RWPE1 (cell line): ENCODE measurements around the gene MECP2.

Experiments
- CTCF ChIA-PET: fragments of 350-600 bp; sonication (Branson Sonifier 250); formaldehyde crosslinking; extraction: SDS; loops from one replicate; lab custom pipeline; 2021; lab: Yijun Ruan, JAX
- POLR2A ChIA-PET: fragments of 400-600 bp; formaldehyde crosslinking; extraction: SDS; loops from one replicate; lab custom pipeline; 2020; ENCODE audit warnings: antibody characterized with exemption; ENCODE audit not compliant: low non-redundant PET; lab: Yijun Ruan, JAX
- DNase-seq: peaks from one replicate; pipeline ENCODE4 v3.0.0; 2012; ENCODE audit warnings: low spot score
- H3K27ac ChIP-seq: fragments of 450-650 bp; 2 replicates; pipeline ENCODE4 v1.5.1; 2017
- TF ChIP-seq, protein P1 (sequence below): fragments of 450-650 bp; conservative IDR thresholded peaks from 2 replicates; pipeline ENCODE4 v1.5.1; 2017; ENCODE audit warnings: low read depth, mild to moderate bottlenecking

The MECP2 gene

DNA sequence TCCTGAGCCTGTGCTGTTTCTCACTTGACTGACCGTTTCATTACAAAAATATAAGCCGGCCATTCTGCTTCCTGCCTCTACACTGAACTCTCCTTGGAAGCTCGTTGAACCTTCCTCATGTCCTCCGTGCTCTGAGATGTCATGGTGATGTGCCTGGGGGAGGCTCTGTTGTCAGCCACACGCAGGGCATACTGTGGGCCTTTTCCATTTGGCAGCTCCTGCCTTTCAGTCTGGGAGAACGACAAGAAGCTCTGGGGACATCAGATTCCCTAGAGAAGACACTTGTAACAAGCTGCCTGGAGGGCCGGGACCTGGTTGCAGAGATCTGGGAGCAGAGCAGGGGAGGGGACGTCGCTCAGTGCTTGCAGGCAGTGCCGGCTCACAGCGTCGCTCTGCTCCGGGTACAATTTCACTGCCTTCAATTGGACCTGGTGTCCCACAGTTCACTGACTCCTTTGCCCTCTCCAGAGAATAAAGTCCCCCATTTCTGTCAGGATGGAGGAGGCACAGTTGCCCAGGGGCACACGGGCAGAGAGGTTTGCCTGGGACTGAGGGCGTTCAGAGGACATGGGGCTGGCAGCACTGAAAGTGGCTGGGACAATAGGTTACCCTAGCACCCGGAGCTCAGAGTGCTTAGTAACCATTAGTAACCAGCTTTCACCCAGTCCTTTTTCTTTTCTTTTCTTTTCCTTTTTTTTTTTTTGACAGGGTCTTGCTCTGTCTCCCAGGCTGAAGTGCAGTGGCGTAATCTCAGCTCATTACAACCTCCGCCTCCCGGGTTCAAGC is 19.1 kb upstream of the MECP2 start:
- POLR2A ChIA-PET = no interaction called here
- DNase-seq = no peak
- H3K27ac ChIP-seq = no peak overlapping the region
- TF ChIP-seq, protein P1, sequence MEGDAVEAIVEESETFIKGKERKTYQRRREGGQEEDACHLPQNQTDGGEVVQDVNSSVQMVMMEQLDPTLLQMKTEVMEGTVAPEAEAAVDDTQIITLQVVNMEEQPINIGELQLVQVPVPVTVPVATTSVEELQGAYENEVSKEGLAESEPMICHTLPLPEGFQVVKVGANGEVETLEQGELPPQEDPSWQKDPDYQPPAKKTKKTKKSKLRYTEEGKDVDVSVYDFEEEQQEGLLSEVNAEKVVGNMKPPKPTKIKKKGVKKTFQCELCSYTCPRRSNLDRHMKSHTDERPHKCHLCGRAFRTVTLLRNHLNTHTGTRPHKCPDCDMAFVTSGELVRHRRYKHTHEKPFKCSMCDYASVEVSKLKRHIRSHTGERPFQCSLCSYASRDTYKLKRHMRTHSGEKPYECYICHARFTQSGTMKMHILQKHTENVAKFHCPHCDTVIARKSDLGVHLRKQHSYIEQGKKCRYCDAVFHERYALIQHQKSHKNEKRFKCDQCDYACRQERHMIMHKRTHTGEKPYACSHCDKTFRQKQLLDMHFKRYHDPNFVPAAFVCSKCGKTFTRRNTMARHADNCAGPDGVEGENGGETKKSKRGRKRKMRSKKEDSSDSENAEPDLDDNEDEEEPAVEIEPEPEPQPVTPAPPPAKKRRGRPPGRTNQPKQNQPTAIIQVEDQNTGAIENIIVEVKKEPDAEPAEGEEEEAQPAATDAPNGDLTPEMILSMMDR = no peak
- CTCF ChIA-PET = interaction anchor here (0.6 kb wide), 1 partner anchor 66 kb away, joined by 6 read pairs; no protein-coding TSS in a partner anchor

DNA sequence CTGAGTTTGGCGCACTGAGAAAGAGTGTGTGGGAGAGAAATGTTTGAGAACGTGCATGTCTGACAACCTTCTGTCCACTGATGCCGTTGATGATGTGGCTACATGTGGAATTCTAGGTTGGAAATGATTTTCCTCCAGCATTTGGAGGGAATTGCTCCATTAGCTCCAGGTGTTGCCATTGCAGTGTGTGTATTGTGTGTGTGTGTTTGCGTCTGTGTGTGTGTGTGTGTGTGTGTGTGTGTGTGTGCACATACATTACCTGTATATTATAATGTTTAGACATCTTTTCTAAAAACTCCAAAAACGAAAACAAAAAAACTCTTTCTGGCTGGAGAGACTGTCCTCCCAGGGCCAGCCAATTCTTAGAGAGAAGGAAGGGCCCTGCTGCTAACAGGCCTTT is 18.2 kb upstream of the MECP2 start:
- TF ChIP-seq, protein P1 = no peak
- DNase-seq = no peak
- ChIA-PET POLR2A (interaction anchor here (0.5 kb wide), 1 partner anchor 18 kb away, joined by 3 read pairs; the partner anchor contains the start of gene MECP2), CTCF (no interaction called here)
- H3K27ac ChIP-seq = no peak overlapping the region

DNA sequence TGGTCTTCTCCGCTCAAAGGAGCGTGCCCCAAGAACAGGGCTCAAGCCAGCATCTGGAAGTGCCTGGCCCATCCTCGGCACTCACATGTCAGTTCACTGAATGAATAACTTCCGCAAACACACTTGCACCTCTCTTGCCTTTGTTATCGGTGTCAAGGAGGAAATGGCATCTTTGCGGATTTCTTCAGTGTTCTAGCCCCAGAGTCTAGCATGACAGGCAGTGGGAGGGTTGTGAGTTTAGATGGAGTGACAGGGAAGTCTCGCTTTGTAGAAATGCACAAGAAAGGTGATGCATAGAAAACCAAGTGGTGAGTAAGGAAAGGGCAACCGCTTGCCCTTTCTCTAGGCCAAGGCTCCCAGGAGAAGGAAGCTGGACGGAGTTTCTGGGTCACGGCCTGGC is 17.6 kb upstream of the MECP2 start:
- no peak overlapping the region for H3K27ac ChIP-seq
- ChIA-PET POLR2A (no interaction called here), CTCF (no interaction called here)
- no peak for DNase-seq
- TF ChIP-seq, protein P1 = no peak

DNA sequence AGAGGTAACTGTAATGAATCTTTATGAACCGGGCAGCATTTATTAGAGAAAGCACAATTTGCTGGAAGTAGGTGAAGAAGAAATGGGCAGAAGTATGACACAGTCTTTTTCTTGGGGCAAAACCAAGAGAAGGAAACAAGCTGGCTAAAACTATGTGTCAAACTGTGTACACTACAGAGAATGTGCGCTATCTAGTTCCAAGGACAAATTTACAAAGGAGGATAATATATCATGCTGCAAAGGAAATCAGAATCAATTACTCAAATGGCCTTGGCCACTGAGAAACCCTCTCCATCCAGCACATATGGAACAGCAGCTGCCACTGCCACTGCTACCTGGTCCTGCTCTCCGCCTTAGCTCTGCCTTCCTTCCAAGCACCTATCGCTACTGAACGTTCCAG is 17.1 kb upstream of the MECP2 start:
- DNase-seq = no peak
- ChIA-PET POLR2A (no interaction called here), CTCF (no interaction called here)
- H3K27ac ChIP-seq = no peak overlapping the region
- TF ChIP-seq, protein P1 = no peak

DNA sequence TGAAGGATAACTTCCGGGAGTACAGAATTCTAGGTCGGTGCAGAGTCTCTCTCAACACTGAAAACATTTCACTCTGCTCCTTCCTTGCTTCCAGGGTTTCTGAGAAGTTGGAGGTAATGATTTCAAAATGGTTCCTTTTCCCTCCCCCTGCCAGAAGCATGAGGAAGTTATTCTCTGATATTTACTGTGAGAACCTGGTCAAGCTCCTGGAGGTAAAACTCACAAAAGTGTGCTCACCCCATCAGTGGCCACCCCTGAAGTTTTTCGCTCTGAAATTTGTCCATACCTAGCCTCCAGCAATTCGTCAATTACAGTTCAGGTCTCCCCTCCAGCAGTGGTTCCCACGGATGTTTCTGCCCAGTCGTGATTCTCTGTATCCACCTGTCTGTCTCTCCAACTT is 16.2 kb upstream of the MECP2 start:
- CTCF ChIA-PET = no interaction called here
- TF ChIP-seq, protein P1 = no peak

DNA sequence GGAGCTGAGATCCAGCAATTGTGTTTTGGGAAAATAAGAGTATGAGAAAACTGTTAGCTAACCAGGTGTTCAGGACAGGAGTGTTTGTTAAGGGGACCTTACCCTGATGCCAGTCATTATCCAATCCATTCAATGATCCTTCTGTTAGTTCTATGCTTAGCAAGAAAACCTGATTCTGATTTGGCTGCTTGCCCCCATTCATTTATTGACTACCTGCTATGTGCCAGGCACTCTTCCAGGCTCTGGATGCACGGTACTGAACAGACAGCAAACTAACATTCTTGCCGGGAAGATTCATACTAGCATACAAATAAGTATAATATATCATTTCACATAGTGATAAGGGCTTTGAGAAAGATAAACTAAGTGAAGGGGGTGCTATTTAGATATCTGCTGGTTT is 1.0 kb upstream of the MECP2 start:
- TF ChIP-seq, protein P1 = no peak
- DNase-seq = no peak
- no peak overlapping the region for H3K27ac ChIP-seq
- ChIA-PET CTCF (no interaction called here), POLR2A (no interaction called here)

More for the DNA sequence above, 16.2 kb upstream of the MECP2 start:
- H3K27ac ChIP-seq = no peak overlapping the region
- no peak for DNase-seq
- POLR2A ChIA-PET = no interaction called here
